Measurements from ENCODE around the gene LIMK2.
"Not testable (repeated sequence)": the region's sequence is repeated elsewhere in the genome, so short reads cannot be mapped to it uniquely, and the experiment has no call there.

Gene LIMK2

DNA sequence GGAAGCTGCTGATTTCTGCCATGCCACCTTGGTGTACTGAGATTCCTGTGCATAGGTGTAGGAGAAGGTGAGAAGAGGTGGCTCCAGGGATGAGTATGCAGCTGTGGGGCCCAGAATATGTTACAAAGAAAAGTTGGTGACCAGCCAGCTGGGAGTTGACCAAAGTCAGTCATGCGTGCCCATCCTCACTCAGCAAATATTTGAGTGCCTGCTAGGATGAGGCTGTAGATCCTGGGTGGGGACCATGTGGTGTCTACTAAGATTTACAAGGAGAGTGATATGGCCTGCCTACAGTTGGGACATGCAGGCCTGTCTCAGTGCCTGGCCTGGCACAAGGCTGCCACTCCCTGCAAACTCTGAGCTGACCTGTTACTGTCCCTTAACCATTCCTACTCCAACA is 32.8 kb upstream of the LIMK2 start:
- no peak for TF ChIP-seq CTCF (conservative IDR thresholded peaks at IDR 0.05; ENCODE audit: low read depth, low read length)
- H3K4me3 ChIP-seq (ENCODE audit: low read depth, low read length), result no peak overlapping the region
- no peak for DNase-seq (ENCODE audit: low read depth)

- no peak overlapping the region for H3K4me3 ChIP-seq (ENCODE audit: low read depth, low read length)
- no peak for TF ChIP-seq CTCF (conservative IDR thresholded peaks at IDR 0.05; ENCODE audit: low read depth, low read length)
- DNase-seq (ENCODE audit: low read depth), result no peak
These were observed 28.1 kb upstream of the LIMK2 start for GRCh38 chr22:31184015-31184414.

- peak; percentile 53 for DNase-seq (ENCODE audit: low read depth)
- H3K4me3 ChIP-seq (ENCODE audit: low read depth, low read length), result no peak overlapping the region
- no peak for TF ChIP-seq CTCF (conservative IDR thresholded peaks at IDR 0.05; ENCODE audit: low read depth, low read length)
These were observed 27.0 kb upstream of the LIMK2 start for GRCh38 chr22:31185056-31185455.

GRCh38 chr22:31187627-31188026 is 24.5 kb upstream of the LIMK2 start:
- no peak for DNase-seq (ENCODE audit: low read depth)
- no peak overlapping the region for H3K4me3 ChIP-seq (ENCODE audit: low read depth, low read length)
- TF ChIP-seq CTCF (conservative IDR thresholded peaks at IDR 0.05; ENCODE audit: low read depth, low read length), result no peak

- no peak overlapping the region for H3K4me3 ChIP-seq (ENCODE audit: low read depth, low read length)
- TF ChIP-seq CTCF (conservative IDR thresholded peaks at IDR 0.05; ENCODE audit: low read depth, low read length), result no peak
- DNase-seq (ENCODE audit: low read depth), result peak; percentile 82
These were observed 19.6 kb upstream of the LIMK2 start for GRCh38 chr22:31192513-31192912.

DNA sequence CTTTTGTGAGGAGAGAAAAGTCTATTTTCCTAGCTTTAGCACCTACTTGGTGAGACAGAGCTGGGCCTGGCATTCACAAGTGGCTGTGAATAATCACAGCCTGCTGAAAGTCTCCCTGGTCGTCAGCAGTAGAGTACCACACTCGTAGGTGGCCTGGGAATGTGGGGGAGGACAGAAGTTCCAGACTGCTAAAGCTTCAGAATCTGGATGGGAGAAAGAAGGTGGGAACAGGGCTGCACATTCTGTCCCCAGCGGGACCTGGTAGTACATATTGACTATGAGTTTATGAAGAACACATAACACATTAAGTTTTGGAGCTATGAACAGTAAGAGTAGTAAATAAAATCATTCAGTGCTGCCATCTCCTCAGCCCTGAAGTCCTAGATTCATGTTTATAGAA is 19.0 kb upstream of the LIMK2 start:
- no peak for DNase-seq (ENCODE audit: low read depth)
- TF ChIP-seq CTCF (conservative IDR thresholded peaks at IDR 0.05; ENCODE audit: low read depth, low read length), result no peak
- H3K4me3 ChIP-seq (ENCODE audit: low read depth, low read length), result no peak overlapping the region

- not testable (repeated sequence) for DNase-seq (ENCODE audit: low read depth); H3K4me3 ChIP-seq (ENCODE audit: low read depth, low read length)
These were observed 17.4 kb upstream of the LIMK2 start for GRCh38 chr22:31194681-31195080.

GRCh38 chr22:31199187-31199586 is 12.9 kb upstream of the LIMK2 start:
- DNase-seq (ENCODE audit: low read depth), result peak; percentile 13
- peak; percentile 35 for TF ChIP-seq CTCF (conservative IDR thresholded peaks at IDR 0.05; ENCODE audit: low read depth, low read length)
- no peak overlapping the region for H3K4me3 ChIP-seq (ENCODE audit: low read depth, low read length)

DNA sequence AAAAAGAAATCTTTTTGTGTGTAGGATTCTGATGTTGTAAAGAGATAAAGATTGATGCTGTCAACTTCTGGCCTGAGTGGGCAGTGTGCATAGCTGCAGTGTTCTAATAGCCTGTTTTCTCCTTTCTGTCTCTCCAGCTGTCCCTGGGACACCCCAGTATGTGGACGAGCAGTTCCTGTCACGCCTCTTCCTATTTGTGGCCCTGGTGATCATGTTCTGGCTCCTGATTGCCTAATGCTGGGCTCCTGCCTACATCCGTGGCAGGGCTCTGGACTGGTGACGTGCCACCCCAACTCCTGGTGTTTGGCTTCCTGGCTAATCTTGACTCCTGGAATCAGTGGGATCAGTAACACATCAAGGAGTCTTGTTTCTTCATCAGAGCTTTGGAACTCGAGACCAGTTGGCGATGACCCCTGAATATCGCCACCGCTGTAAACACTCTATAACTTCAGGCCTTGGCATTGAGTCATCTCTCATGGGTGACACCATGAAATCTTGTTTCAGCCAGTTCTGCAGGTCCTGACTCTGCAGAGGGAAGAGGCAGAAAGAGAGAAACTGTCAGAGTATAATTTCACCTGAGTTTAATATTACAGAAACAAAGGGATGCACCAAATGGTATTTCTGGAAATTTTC is 7.6 kb upstream of the LIMK2 start:
- not testable (repeated sequence) for DNase-seq (ENCODE audit: low read depth); H3K4me3 ChIP-seq (ENCODE audit: low read depth, low read length)

DNA sequence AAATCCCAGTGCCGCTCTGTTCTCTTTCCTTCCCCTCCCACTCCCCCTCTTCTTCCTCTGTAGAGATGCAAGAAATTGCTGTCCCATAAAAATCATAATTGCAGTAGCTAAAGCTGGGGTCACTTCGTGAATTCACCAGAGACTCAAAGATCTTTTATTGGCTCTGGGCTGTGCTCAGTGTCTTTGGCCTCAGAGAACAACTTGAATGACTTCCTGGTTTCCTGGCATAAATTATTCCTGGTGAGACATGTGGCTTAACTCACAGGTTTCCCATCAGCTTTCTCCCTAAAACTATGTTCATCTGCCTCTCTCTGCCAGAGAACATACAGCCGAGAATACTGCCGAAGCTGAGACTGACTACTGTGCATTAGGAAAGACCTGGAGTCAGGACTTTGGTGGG is 7.0 kb upstream of the LIMK2 start:
- DNase-seq (ENCODE audit: low read depth); H3K4me3 ChIP-seq (ENCODE audit: low read depth, low read length): not testable (repeated sequence)

DNA sequence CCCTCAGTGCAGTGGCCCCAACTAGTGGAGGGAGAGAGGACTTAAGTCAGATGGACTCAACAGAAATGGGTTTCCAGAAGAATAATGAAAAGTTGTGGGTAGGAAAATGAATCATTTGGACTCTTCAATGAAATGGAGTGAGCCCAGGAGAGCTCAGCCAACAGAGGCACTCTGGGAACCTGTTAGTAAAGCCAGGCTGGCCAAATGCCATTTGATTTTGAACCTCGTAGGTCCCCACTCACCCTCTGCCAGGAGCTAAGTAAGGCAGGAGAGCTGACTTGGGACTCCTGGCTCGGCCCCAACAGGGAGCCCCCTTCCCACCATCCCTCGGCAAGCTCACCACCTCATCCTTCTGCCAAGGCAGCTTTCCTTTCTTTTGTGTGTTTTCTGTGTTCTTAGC is 5.6 kb upstream of the LIMK2 start:
- not testable (repeated sequence) for DNase-seq (ENCODE audit: low read depth); H3K4me3 ChIP-seq (ENCODE audit: low read depth, low read length)
